Right lobe of liver (tissue), 6 donors: ENCODE measurements around the gene ETS2. TPM values are rescaled to one million over a fixed set of nuclear protein-coding genes. Genes with fewer than 3 reads are reported as not detected.

Experiments used
- ATAC-seq, 4 donors: fragments of 200-7000 bp; cut with Tn5 transposase; one replicate each; pipeline ENCODE4 v1.9.1; 2020; ENCODE audit warnings: mild to moderate bottlenecking in 4 of 4, moderate library complexity in 4 of 4
- DNase-seq, 3 donors: peaks; one replicate each; pipeline ENCODE4 v3.0.0-alpha.2; 2020
- H3K27ac ChIP-seq, 3 donors: fragments of 200-600 bp; one replicate each; pipeline ENCODE4 v1.8.0; 2022
- H3K27me3 ChIP-seq, 2 donors: fragments of 200-600 bp; one replicate each; pipeline ENCODE4 v1.8.0; 2022
- H3K36me3 ChIP-seq, 4 donors: fragments of 200-600 bp; sonication (generic) in 1 of 4; one replicate each; pipeline versions ENCODE4 v1.5.1 to v1.8.0; 2017 to 2022; ENCODE audit warnings: control low read depth in 1 of 4
- H3K4me1 ChIP-seq, 4 donors: fragments of 200-600 bp; sonication (generic) in 1 of 4; one replicate each; pipeline versions ENCODE4 v1.5.1 to v1.8.0; 2017 to 2022; ENCODE audit warnings: control low read depth in 1 of 4
- H3K4me3 ChIP-seq, 3 donors: fragments of 200-600 bp; one replicate each; pipeline ENCODE4 v1.8.0; 2022
- H3K9me3 ChIP-seq, 4 donors: fragments of 200-600 bp; sonication (generic) in 1 of 4; one replicate each; pipeline versions ENCODE4 v1.5.1 to v1.8.0; 2017 to 2022; ENCODE audit warnings: control low read depth in 1 of 4
- CTCF ChIP-seq, 4 donors: fragments of 200-600 bp in 3 of 4; fragments of 450-650 bp in 1 of 4; IDR thresholded peaks; one replicate each; pipeline versions ENCODE4 v1.5.1 to v1.8.0; 2016 to 2022; ENCODE audit warnings: antibody characterized with exemption in 4 of 4, mild to moderate bottlenecking in 2 of 4
- POLR2A ChIP-seq: fragments of 450-650 bp; IDR thresholded peaks from one replicate; pipeline ENCODE4 v1.6.1; 2017; ENCODE audit warnings: antibody characterized with exemption, mild to moderate bottlenecking
- WGBS: methylation state at CpG from one replicate; pipeline ENCODE4 v1.1.6; 2018; ENCODE audit warnings: low coverage, low lambda C conversion rate; ENCODE audit not compliant: insufficient coverage; ENCODE audit errors: missing lambda C conversion rate; 5-methylcytosine and 5-hydroxymethylcytosine counted together
- intact Hi-C, 2 donors: fragments of 100-400 bp; cut with DNase I; formaldehyde crosslinking; loops; one replicate each; pipeline versions ENCODE4 v1.11.2 to v1.14.1; 2022
- total RNA-seq, 6 experiments: library from RNA; depleted of rRNA in 2 of 6; stranded (reverse); fragments of >200 nt in 2 of 6; fragmentation: NEBNext Ultra II Directional in 3 of 6; extraction: Animal tissue kit (Norgen Biotek cat#: 25700) in 3 of 6; gene quantifications; one replicate each; pipeline versions ENCODE4 v1.1.0 to v1.2.4, GENCODE V29; 2016 to 2023
- donor health status: DM: no; HTN: yes; CAD: no.
- donor health status: DM: no; HTN: no; CAD: no.
- donor health status: DM: no; HTN: no; CAD: no.
- donor health status: DM: no; HTN: yes; CAD: no.
- donor health status: DM: no; HTN: yes; CAD: no.

Gene ETS2
- total RNA-seq, 6 experiments from 2014 or later = 38.3 to 252 (median 129) TPM

GRCh38 chr21:38788275-38788905 lies 17.3 kb upstream of the ETS2 start:
- H3K36me3 ChIP-seq = no peaks in the 10 kb centered on the region
- TF ChIP-seq POLR2A (no peak), CTCF (IDR thresholded peaks at IDR 0.05) (no peak)
- intact Hi-C loops = no loop called here
- ATAC-seq = no peak
- no peaks in the 10 kb centered on the region for H3K27me3 ChIP-seq
- H3K9me3 ChIP-seq = no peaks in the 10 kb centered on the region
- no peak for DNase-seq
- H3K4me1 ChIP-seq = peaks cover 0 to 33% (median 10%) of the 10 kb centered on the region in 4 donors
- WGBS = 95% methylated on average over 4 of the region's 4 CpGs
- peak overlapping the region; percentile 61 to 82 (median 72) for H3K27ac ChIP-seq
- no peak overlapping the region for H3K4me3 ChIP-seq

- Histone ChIP-seq H3K27ac (no peak overlapping the region), H3K4me3 (no peak overlapping the region), H3K4me1 (peaks cover 0 to 34% (median 10%) of the 10 kb centered on the region in 4 donors), H3K36me3 (no peaks in the 10 kb centered on the region), H3K9me3 (no peaks in the 10 kb centered on the region), H3K27me3 (no peaks in the 10 kb centered on the region)
- WGBS = 89% methylated on average over 3 of the region's 3 CpGs
- no peak for ATAC-seq
- no peak for DNase-seq
- intact Hi-C loops = no loop called here
- no peak for TF ChIP-seq CTCF (IDR thresholded peaks at IDR 0.05)
- no peak for TF ChIP-seq POLR2A
These were observed 16.5 kb upstream of the ETS2 start for GRCh38 chr21:38789275-38789674.

- Histone ChIP-seq H3K36me3 (no peaks in the 10 kb centered on the region), H3K4me1 (peaks cover 0 to 33% (median 10%) of the 10 kb centered on the region in 4 donors), H3K27me3 (no peaks in the 10 kb centered on the region), H3K4me3 (no peak overlapping the region), H3K9me3 (no peaks in the 10 kb centered on the region), H3K27ac (no peak overlapping the region)
- TF ChIP-seq POLR2A = no peak
- no peak for TF ChIP-seq CTCF (IDR thresholded peaks at IDR 0.05)
- intact Hi-C loops = no loop called here
- 77% methylated on average over 5 of the region's 7 CpGs for WGBS
- ATAC-seq = no peak
- DNase-seq = no peak
These were observed 15.7 kb upstream of the ETS2 start for GRCh38 chr21:38790059-38790458.

GRCh38 chr21:38790961-38791360 lies 14.8 kb upstream of the ETS2 start:
- H3K9me3 ChIP-seq = no peaks in the 10 kb centered on the region
- no peaks in the 10 kb centered on the region for H3K27me3 ChIP-seq
- H3K36me3 ChIP-seq = no peaks in the 10 kb centered on the region
- ATAC-seq (no peak), DNase-seq (no peak)
- no peak overlapping the region for H3K4me3 ChIP-seq
- TF ChIP-seq POLR2A = no peak
- TF ChIP-seq CTCF (IDR thresholded peaks at IDR 0.05) = no peak
- H3K4me1 ChIP-seq = peaks cover 0 to 26% (median 12%) of the 10 kb centered on the region in 4 donors
- WGBS = 53% methylated on average over 4 of the region's 4 CpGs
- intact Hi-C loops = no loop called here
- H3K27ac ChIP-seq = no peak overlapping the region
